CD4-positive, alpha-beta T cell treated with Interferon gamma for 1 hour (primary cell): Measurements from ENCODE around the gene IMMP2L.
"Not testable (repeated sequence)": the region's sequence is repeated elsewhere in the genome, so short reads cannot be mapped to it uniquely, and the experiment has no call there.

Experiments used
- DNase-seq: peaks from one replicate; pipeline ENCODE4 v3.0.0-alpha.2; 2020

Gene IMMP2L

DNA sequence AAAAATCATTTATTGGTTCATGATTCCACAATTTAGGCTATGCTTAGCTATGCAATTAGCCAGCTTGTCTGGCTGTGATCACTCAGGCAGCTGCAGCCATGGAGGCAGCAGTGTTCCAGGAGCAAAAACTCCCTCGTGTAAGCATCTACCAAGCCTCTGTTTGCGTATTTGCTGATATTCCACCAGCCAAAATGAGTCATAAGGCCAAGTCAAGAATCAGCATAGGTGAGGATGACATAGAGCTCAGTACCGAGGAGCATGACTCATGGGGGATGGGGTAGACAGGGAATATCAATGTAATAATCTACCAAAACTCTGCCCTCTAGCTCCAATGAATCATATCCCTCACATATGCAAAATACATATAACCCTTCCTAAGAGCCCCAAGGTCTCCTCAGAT is 63.3 kb downstream of the IMMP2L start:
- DNase-seq = no peak

DNA sequence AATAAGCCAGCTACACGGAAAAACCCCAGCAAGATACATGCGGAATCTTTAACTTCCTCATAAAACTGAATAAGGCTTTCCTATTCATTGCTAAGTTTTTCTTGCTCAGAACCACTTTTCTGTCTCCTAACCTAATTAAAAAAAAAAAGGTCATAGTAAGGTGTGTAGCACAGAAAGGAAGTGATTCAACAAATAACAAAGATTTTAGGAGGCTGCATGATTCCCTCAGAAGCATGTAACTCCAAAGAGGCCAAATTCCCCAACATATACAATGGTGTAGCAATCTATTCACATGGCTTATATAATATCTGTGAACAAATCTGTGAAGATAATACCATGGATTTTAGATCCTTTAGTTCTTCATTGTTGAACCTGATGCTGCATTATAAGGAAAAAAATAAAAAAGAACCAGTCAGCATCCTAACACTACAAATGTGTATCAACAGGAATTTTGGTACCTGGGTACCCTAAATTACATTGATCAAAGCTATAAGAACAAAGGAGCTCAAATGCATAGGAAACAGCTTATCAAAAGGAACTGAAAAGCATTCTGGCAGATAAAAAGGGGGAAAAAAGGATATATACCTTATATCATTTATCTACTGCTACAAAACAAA is 63.8 kb downstream of the IMMP2L start:
- DNase-seq = no peak

DNA sequence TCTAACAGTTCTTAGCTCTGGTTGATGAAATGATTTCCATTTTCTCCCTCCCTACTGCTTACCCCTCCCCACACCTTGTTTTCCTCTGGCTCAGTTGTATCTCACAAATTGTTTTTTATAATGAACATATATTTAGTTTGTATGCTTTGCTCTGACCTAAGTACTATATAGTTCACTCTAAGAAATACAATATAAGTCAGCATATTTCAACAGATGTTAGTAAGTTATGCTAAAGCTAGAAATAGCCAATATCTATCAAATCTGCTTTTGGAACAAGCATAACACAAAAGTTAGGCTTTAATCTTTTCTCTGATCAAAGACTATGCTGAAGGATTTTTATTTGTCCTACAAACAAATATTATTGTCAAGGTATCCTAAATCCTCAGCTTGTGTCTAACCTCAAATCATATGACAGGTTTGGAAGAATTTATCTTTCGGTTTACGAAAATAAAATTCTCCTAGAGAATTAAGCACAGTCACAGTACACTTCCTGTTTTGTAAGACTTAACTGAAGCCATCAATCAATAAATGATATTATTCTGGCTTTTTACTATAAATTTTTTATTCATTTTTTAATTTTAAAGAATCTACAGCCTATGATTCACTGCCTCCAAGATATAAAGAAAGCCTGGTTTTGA is 67.0 kb downstream of the IMMP2L start:
- DNase-seq = no peak

GRCh38 chr7:111492234-111492633 is 70.1 kb downstream of the IMMP2L start:
- no peak for DNase-seq

- DNase-seq = no peak
These were observed 75.7 kb downstream of the IMMP2L start for GRCh38 chr7:111486472-111487142.

GRCh38 chr7:111485701-111486380 is 76.5 kb downstream of the IMMP2L start:
- DNase-seq = no peak

GRCh38 chr7:111483078-111483477 is 79.2 kb downstream of the IMMP2L start:
- no peak for DNase-seq

DNA sequence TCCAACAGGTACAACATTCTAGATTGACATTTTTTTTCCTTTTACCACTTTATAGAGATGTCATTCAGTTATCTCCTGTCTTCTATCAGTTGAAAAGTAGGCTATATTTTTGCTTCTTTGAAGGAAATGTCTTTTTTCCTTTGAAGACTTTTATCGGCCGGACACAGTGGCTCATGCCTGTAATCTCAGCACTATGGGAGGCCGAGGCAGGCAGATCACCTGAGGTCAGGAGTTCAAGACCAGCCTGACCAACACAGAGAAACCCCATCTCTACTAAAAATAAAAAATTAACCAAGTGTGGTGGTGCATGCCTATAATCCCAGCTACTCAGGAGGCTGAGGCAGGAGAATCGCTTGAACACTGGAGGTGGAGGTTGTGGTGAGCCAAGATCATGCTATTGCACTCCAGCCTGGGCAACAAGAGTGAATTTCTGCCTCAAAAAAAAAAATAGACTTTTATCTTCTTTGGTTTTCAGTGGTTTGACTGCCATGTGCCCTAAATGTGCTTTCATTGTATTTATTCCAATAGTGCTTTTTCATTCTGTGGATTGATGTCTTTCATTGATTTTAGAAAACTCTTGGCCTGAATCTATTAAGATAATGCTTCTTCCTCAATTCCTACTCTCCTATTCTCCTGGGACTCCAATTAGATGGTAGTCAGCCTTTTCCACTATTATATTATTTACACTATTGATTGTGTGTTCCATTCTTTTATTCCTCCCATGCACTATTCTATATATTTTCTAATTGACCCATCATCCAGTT is 84.6 kb downstream of the IMMP2L start:
- DNase-seq = no peak

GRCh38 chr7:111476586-111477293 is 85.6 kb downstream of the IMMP2L start:
- no peak for DNase-seq

DNA sequence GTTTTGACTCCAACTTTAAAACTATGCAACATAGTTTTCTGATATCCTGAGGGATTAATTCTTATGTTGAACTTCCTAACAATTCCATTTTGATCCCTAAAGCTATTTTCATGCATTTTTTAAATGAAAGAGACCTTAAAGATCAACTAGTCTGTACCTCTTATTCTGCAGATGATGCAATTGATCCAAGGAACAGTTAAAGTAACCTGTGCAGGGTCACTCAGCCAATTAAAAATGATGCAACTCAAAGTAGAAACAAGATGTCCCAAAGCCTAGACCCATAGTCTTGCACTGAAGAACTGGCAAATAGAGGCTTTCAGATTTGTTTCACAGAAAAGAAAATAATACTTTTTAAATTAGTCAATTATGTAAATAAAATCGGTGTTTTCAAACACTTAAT is 86.3 kb downstream of the IMMP2L start:
- no peak for DNase-seq

DNA sequence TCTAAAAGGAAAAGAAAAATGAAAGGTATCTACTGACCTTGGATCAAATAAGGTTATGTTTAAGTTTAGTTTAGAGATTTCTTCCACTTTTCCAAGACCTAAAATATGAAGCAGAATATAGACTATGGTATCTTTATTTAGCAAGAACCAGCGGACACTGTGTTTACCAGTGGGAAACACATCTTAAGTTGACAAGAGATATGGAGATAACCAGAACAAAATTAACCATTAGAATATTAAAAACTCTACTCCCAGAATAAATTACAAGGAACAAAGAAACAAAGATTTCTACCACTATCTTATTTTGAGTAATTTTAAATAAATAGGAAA is 86.9 kb downstream of the IMMP2L start:
- no peak for DNase-seq

DNA sequence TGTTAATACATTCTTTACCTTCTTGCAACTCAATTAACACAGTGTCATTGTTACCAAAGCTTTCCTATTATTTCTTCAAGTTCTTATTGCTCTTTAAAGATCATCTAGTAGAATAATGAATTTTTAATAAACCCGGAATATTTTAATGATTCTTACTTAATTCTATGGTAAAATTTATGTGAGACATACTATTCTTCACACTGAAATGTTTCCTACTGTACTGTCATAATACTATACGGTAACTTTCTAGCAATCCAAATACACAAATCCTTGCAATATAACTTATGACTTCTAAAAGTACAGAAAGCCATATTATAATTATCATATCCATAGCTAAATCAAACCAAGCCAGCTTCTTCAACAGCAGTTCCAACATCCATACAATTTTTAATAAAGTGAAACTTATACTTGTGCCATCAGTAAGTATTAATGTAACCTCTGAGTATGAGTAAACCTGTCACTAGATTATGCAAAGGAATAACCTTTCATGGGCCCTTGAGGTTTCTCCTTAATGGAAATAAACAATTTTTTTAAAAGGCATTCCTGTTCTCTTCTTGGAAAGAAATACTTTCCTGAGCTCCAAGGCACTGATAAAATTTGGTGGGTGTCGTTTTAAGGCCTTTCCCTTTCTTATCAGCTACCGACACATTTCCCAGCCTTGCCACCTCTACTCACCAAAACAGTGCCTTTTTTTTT is 87.4 kb downstream of the IMMP2L start:
- DNase-seq = no peak

GRCh38 chr7:111473449-111474198 is 88.7 kb downstream of the IMMP2L start:
- no peak for DNase-seq

GRCh38 chr7:111470998-111471397 is 91.3 kb downstream of the IMMP2L start:
- no peak for DNase-seq

DNA sequence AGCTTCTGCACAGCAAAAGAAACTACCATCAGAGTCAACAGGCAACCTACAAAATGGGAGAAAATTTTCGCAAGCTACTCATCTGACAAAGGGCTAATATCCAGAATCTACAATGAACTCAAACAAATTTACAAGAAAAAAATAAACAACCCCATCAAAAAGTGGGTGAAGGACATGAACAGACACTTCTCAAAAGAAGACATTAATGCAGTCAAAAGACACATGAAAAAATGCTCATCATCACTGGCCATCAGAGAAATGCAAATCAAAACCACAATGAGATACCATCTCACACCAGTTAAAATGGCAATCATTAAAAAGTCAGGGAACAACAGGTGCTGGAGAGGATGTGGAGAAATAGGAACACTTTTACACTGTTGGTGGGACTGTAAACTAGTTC is 92.4 kb downstream of the IMMP2L start:
- not testable (repeated sequence) for DNase-seq

DNA sequence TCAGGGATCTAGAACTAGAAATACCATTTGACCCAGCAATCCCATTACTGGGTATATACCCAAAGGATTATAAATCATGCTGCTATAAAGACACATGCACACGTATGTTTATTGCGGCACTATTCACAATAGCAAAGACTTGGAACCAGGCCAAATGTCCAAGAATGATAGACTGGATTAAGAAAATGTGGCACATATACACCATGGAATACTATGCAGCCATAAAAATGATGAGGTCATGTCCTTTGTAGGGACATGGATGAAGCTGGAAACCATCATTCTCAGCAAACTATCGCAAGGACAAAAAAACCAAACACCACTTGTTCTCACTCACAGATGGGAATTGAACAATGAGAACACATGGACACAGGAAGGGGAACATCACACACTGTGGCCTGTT is 96.5 kb downstream of the IMMP2L start:
- DNase-seq = not testable (repeated sequence)

- DNase-seq = no peak
These were observed 101.6 kb downstream of the IMMP2L start for GRCh38 chr7:111460695-111461094.

DNA sequence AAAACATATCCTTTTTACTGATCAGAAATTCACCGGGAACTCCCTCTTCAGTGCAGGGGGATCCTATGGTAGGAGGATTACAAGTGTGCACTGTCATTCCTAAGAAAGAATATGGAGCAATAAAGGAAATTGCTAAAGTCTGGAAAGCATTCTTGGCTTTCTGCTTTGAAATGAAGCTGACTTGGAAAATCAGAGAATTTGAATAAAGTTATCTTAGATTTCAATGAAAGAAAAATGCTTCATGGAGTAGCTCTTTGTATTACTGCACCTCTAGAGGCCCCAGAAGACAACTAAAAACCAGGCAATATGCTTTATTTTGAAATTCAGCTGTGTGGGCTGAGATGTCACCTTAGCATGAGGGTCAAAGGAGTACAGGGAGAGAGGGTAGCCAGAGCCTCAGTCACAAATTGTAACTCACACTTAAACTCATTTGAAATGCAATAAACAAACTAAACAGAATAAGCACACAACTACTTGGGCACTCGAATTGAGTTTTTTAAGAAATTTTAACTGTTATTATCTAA is 102.5 kb downstream of the IMMP2L start:
- no peak for DNase-seq

DNA sequence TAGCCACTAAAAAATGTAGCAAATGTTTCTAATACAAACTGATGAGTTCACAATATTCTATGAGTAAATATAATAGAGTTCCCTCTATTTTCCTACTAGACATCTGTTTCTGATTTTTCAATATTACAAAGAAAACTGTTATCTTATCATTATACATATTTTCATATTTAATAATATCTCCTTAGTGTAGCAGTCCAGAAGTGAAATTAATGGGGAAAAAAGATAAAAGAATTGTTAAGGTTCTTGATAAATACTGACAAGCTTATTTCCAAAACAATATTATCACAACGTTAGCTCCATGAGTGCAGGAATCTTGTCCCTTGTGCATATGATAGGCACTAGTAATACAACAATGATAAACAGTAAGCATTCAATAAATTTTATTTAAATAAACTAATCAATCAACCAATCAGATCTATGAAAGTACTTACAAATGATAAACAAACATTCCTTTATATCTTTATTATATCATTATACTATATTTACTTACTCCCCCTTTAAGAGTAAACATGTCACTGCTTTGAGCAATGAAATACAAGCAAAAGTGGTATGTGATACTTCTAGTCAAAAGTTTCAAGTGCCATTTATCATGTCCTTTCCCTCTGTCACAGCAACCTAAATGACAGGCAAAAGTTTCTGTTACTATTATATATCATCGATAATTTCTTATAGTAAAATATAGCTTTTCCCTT is 103.1 kb downstream of the IMMP2L start:
- DNase-seq = no peak

GRCh38 chr7:111450705-111451104 is 111.6 kb downstream of the IMMP2L start:
- DNase-seq = not testable (repeated sequence)
